ENCODE results near the gene TUSC2.

Gene TUSC2

DNA sequence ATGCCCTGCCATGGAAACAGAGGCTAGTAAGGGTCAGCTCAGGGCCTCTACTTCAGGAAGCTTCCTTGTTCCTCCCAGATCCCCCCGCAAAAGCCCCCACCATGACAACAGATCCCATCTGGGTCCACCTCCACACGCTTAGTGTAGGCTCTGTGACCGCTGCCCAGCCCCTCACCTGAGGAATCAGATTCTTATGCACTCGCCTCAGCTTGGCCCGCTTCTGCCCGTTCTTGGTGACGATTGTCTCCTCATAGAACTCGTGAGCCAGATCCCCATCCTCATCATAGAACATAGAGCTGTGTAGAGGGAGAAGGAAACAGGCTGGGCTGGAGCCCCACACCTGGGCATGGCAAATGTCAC lies 1.9 kb downstream of the TUSC2 start:
- H3K4me3 ChIP-seq (ENCODE audit: low read length): no peak overlapping the region
- TF ChIP-seq, protein P1, sequence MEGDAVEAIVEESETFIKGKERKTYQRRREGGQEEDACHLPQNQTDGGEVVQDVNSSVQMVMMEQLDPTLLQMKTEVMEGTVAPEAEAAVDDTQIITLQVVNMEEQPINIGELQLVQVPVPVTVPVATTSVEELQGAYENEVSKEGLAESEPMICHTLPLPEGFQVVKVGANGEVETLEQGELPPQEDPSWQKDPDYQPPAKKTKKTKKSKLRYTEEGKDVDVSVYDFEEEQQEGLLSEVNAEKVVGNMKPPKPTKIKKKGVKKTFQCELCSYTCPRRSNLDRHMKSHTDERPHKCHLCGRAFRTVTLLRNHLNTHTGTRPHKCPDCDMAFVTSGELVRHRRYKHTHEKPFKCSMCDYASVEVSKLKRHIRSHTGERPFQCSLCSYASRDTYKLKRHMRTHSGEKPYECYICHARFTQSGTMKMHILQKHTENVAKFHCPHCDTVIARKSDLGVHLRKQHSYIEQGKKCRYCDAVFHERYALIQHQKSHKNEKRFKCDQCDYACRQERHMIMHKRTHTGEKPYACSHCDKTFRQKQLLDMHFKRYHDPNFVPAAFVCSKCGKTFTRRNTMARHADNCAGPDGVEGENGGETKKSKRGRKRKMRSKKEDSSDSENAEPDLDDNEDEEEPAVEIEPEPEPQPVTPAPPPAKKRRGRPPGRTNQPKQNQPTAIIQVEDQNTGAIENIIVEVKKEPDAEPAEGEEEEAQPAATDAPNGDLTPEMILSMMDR (IDR thresholded peaks at IDR 0.05; ENCODE audit: insufficient read depth, low read depth, low read length, missing control alignments): no peak
- no peak for DNase-seq (ENCODE audit: low read depth)

DNA sequence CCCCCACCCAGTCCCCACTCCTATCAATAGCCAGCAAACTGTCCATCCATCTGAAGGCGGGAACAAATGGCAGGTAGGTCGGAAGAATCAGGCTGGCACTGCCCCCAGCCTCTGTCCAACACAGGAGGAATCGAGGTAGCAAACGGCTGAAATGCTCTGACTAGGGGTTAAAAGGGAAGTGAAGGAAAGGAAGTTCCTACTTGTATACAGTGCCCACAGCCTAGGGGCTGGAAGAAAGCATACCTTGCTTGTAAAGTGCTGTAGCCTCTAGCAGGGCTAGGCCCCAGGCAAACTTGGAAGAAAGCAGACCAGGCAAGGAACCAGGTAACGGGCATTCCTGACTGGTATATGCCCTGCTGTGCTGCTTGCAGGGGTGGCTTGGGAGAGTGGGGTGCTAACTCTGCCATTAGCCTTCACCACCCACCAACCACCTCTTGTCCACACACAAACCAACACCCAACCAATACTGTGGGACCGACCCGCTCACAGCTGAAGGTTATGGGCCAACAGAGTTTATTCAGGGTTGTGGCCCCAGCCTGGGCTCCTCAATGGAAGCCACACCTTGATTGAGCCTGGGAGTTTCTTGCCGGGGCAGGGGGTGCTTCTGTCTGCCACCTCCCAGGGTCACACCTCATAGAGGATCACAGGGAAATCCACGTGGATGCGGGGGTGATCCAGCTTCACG lies 2.4 kb downstream of the TUSC2 start:
- no peak for DNase-seq (ENCODE audit: low read depth)
- no peak overlapping the region for H3K4me3 ChIP-seq (ENCODE audit: low read length)
- TF ChIP-seq, protein P1 (IDR thresholded peaks at IDR 0.05; ENCODE audit: insufficient read depth, low read depth, low read length, missing control alignments): no peak

DNA sequence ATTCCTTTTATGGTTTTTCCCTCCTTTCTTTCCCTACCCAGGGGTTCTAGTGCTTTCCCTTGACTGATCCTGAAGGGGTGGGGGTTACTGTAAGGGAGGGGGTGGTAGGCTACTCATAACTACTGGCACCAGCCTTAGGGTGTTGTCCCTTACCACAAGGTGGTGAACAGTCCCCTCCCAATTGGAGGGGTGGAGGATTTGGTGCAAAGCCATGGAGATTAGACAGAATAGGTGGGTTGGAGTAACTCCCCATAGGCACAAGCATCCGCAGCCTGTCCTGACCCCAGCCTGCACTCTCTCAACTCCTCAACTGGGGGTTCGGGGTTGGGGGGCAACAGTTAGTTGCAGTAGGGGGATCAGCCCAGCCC lies 2.9 kb downstream of the TUSC2 start:
- H3K4me3 ChIP-seq (ENCODE audit: low read length): no peak overlapping the region
- TF ChIP-seq, protein P1 (IDR thresholded peaks at IDR 0.05; ENCODE audit: insufficient read depth, low read depth, low read length, missing control alignments): no peak
- no peak for DNase-seq (ENCODE audit: low read depth)

DNA sequence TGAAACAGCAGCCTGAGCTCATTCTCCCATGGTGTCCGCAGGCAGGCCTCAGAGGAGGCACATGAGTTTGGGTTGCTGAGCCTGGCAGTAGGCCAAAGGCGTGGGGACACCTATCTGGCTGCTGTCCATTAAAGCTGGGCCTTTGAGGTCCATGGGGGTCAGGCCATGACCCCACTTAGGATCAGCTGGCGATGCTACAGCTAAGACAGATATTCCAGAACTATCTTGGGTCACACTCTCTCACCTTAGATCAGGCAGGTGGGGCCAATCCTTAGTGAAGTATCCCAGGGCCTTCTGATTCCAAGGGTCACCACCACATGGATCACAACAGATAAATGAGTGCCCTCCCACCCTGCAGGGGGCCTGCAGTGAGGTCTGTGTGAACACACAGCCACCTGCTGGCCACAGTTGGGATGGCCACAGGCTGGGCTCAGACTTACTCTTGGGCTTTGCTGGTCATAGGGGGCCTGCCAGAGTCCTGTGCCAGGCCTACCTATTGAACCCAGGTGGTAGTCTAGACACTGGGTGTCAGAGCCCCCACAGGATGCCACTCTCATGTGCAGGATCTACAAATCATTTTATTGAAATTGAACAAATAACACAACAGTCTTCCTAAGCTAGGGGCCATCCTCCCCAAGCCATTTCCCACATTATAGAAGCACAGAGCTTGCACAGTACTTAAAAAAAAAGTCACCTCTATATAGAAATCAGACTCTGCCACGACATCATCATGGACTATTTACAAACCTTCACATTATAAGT lies 3.5 kb downstream of the TUSC2 start:
- TF ChIP-seq, protein P1 (IDR thresholded peaks at IDR 0.05; ENCODE audit: insufficient read depth, low read depth, low read length, missing control alignments): peak; percentile 85
- DNase-seq (ENCODE audit: low read depth): peak; percentile 68
- no peak overlapping the region for H3K4me3 ChIP-seq (ENCODE audit: low read length)

DNA sequence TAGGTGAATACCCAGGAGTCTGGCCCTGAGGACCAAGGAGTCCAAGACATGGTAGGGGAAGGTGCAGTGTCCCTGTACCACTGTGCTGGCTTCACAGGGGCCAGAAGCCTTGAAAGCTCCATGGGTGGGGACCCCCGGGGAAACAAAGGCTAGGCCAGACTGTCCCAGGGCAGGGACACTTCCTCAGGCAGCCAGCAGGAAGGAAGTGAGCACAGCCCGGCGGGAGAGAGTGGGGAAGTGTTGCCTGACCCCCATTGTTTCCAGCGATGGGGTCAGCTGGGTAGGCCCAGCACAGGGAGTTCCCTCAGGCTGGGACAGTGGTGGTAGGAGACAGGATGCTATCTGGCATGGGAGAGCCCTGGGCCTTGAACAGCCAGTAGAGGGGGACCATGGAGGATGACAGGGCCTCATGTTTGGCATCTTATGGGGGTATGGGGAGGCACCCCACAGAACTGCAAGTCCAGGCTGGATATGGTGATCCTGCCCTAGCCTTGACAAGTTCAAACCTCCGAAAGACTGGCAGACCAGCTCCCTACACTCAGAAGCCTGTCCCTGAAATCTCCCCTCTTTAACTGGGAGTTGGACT lies 4.3 kb downstream of the TUSC2 start:
- no peak overlapping the region for H3K4me3 ChIP-seq (ENCODE audit: low read length)
- TF ChIP-seq, protein P1 (IDR thresholded peaks at IDR 0.05; ENCODE audit: insufficient read depth, low read depth, low read length, missing control alignments): no peak

GRCh38 chr3:50323092-50323600 lies 4.9 kb downstream of the TUSC2 start:
- TF ChIP-seq, protein P1 (IDR thresholded peaks at IDR 0.05; ENCODE audit: insufficient read depth, low read depth, low read length, missing control alignments): no peak
- no peak for DNase-seq (ENCODE audit: low read depth)
- no peak overlapping the region for H3K4me3 ChIP-seq (ENCODE audit: low read length)

More for the DNA sequence above, 4.3 kb downstream of the TUSC2 start:
- no peak for DNase-seq (ENCODE audit: low read depth)
